CD4-positive, alpha-beta memory T cell (primary cell): Measurements from ENCODE around the gene MOV10L1. TPM values are rescaled to one million over a fixed set of nuclear protein-coding genes. Genes with fewer than 3 reads are reported as not detected.

Experiments
- CTCF ChIA-PET: fragments of 350-600 bp; sonication (Branson Sonifier 250); formaldehyde crosslinking; loops from one replicate; lab custom pipeline; 2021; ENCODE audit warnings: inconsistent platforms; ENCODE audit not compliant: partially characterized antibody; lab: Charles Lee
- POLR2A ChIA-PET: fragments of 350-600 bp; sonication (Branson Sonifier 250); formaldehyde crosslinking; loops from one replicate; lab custom pipeline; 2021; ENCODE audit not compliant: partially characterized antibody; lab: Charles Lee
- DNase-seq, 5 donors: peaks; one replicate each; pipeline versions ENCODE4 v3.0.0 to v3.0.0-alpha.2; 2020 to 2022; ENCODE audit warnings: mixed read lengths in 1 of 5
- H3K27ac ChIP-seq: one replicate; pipeline ENCODE4 v1.7.0; 2013; ENCODE audit warnings: low read depth, low read length
- H3K27me3 ChIP-seq: 2 replicates; pipeline ENCODE4 v1.7.0; 2013; ENCODE audit warnings: mild to moderate bottlenecking, low read length, moderate library complexity; ENCODE audit not compliant: insufficient read depth
- H3K36me3 ChIP-seq: 2 replicates; pipeline ENCODE4 v1.7.0; 2013; ENCODE audit warnings: mild to moderate bottlenecking, low read length, moderate library complexity; ENCODE audit not compliant: insufficient read depth
- H3K4me1 ChIP-seq: 2 replicates; pipeline ENCODE4 v1.7.0; 2013; ENCODE audit warnings: mild to moderate bottlenecking, low read length, moderate library complexity; ENCODE audit not compliant: insufficient read depth
- H3K4me3 ChIP-seq, 2 donors: one replicate each; pipeline ENCODE4 v1.7.0; 2013; ENCODE audit warnings: low read length in 2 of 2, mild to moderate bottlenecking in 1 of 2
- H3K9me3 ChIP-seq, 2 donors: one replicate each; pipeline ENCODE4 v1.7.0; 2013; ENCODE audit warnings: low read length in 2 of 2, control low read depth in 1 of 2; ENCODE audit not compliant: control insufficient read depth in 1 of 2
- H3K27ac Mint-ChIP-seq, 7 donors: one replicate each; pipeline ENCODE4 v1.8.0; 2020 to 2021; ENCODE audit warnings: mixed read lengths in 7 of 7, mild to moderate bottlenecking in 6 of 7, inconsistent platforms in 3 of 7, moderate library complexity in 3 of 7
- H3K27me3 Mint-ChIP-seq, 2 donors: one replicate each; pipeline ENCODE4 v1.8.0; 2020 to 2021; ENCODE audit warnings: mixed read lengths in 2 of 2
- H3K36me3 Mint-ChIP-seq, 2 donors: one replicate each; pipeline ENCODE4 v1.8.0; 2020 to 2021; ENCODE audit warnings: mixed read lengths in 2 of 2, inconsistent platforms in 1 of 2, mild to moderate bottlenecking in 1 of 2
- H3K4me1 Mint-ChIP-seq, 4 donors: one replicate each; pipeline ENCODE4 v1.8.0; 2020 to 2021; ENCODE audit warnings: mixed read lengths in 4 of 4, mild to moderate bottlenecking in 1 of 4
- H3K4me3 Mint-ChIP-seq, 8 donors: one replicate each; pipeline ENCODE4 v1.8.0; 2020 to 2021; ENCODE audit warnings: mixed read lengths in 8 of 8, mild to moderate bottlenecking in 7 of 8, moderate library complexity in 6 of 8, inconsistent platforms in 3 of 8
- H3K9me3 Mint-ChIP-seq, 8 donors: one replicate each; pipeline ENCODE4 v1.8.0; 2020 to 2021; ENCODE audit warnings: mixed read lengths in 8 of 8, mild to moderate bottlenecking in 5 of 8, inconsistent platforms in 3 of 8, moderate library complexity in 1 of 8
- intact Hi-C: fragments of 100-400 bp; cut with micrococcal nuclease; formaldehyde crosslinking; loops from one replicate; pipeline ENCODE4 v1.15.1; 2023
- polyA plus RNA-seq, 2 donors: library from polyadenylated mRNA; unstranded; fragments of 300-500 nt; fragmentation: Illumina TruSeq; gene quantifications; one replicate each; pipeline ENCODE4 v1.2.3, GENCODE V29; 2021
- total RNA-seq, 2 experiments: library from RNA; stranded (reverse); gene quantifications; one replicate each; pipeline ENCODE4 v1.2.3, GENCODE V29; 2021

MOV10L1 gene
- total and polyA plus RNA-seq, 4 experiments from 2014 or later, result not detected

DNA sequence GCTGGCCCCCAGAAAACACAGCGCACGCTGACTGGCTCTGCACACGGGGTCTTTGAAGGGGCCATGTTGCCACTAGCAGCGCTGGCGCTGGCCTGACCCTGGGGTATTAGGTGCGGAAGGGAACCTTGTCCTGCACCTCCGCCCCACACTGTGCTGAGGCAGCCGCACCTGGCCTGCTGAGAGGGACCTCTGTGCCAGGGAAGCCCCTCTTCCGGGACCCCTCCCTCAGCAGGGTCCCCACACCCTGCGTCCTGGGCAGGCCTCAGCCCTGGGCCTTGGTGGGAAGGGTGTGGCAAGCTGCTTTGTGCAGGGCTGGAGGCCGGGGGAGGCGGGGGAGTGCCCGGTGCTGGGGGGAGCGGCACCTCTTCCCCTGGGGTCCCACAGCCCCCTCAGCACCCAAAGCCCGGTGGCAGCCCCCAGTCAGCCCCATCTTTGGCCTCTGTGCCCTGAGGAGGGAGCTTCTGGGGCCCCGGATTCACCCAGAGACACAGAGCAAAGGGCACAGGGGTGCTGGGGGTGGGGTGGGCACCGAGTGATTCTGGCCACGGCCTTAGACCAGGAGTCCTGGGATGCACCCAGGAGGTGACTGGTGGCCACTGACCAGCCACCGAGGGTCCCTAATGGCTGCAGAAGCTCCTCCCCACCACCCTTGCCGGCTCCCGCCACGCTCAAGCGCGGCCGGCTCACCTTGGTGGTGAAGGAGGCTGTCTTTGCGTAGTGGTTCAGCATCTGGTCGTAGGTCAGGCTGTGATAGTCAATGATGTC lies 43.1 kb upstream of the MOV10L1 start:
- Histone ChIP-seq H3K27me3 (no peaks in the 10 kb centered on the region), H3K27ac (no peak overlapping the region), H3K36me3 (no peaks in the 10 kb centered on the region), H3K4me1 (peaks cover 8% of the 10 kb centered on the region), H3K4me3 (no peak overlapping the region), H3K9me3 (no peaks in the 10 kb centered on the region)
- Mint-ChIP-seq H3K27ac (no peak overlapping the region), H3K4me1 (peaks cover 5 to 14% (median 11%) of the 10 kb centered on the region in 4 donors), H3K36me3 (no peaks in the 10 kb centered on the region), H3K9me3 (peaks cover 0 to 2% (median 0%) of the 10 kb centered on the region in 8 donors), H3K4me3 (no peak overlapping the region), H3K27me3 (peaks cover 8 to 17% of the 10 kb centered on the region in 2 donors)
- ChIA-PET POLR2A (no interaction called here), CTCF (no interaction called here)
- intact Hi-C loops, result no loop called here
- DNase-seq, result no peak

DNA sequence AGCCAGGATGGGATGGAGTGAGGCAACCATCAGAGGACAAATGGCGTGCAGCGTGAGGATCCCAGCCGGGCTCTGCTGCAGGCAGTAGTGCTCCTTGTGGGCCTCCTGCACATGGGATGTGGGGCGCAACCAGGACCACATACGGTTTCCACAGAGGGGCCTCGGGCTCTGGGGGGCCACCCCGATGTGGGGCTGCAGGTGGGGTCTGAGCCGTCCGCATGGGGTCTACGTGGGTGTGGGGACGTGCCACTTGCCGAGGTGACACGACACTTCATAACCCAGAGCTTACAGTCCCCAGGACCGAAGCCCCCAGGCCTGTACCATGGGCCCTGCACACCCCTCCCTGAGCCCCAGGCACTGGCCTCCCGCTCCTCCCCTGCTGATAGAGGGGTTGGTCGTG lies 42.5 kb upstream of the MOV10L1 start:
- no peaks in the 10 kb centered on the region for H3K36me3 Mint-ChIP-seq
- DNase-seq, result no peak

DNA sequence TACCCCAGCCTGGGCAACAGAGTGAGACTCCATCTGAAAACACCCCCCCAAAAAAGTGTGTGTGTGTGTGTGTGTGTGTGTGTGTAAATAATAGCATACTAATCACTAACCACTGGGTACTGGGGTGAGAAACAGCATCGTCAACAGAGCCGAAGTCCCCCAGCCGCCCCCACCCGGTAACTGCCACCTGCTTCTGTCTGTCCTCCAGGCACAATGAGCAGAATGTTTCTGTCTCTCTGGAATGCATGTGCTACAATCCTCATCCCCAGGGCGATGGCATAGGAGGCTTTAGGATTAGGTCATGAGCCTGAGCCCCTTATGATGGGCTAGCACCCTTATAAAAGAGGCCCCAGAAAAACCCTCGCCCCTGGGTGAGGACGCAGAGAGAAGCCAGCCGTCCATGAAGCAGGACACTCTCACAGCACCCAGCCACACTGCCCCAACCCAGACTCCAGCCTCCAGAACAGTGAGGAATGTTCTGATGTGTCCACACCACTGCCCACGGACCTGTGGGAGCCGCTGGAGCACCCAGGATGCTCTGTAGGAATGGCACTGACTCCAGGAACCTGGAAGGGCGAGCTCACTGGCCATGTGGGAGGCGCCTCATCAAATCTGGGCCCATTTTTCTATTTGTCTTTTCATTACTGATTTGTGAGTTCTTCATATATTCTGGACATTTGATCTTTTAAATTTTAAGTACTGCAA lies 41.6 kb upstream of the MOV10L1 start:
- Histone ChIP-seq H3K9me3 (no peaks in the 10 kb centered on the region), H3K4me1 (peaks cover 8% of the 10 kb centered on the region), H3K36me3 (no peaks in the 10 kb centered on the region), H3K27ac (no peak overlapping the region), H3K4me3 (no peak overlapping the region), H3K27me3 (no peaks in the 10 kb centered on the region)
- POLR2A ChIA-PET, result no interaction called here
- H3K9me3 Mint-ChIP-seq, result peaks cover 0 to 12% (median under 1%) of the 10 kb centered on the region in 8 donors
- no peaks in the 10 kb centered on the region for H3K36me3 Mint-ChIP-seq
- CTCF ChIA-PET, result no interaction called here
- DNase-seq, result no peak
- H3K4me3 Mint-ChIP-seq, result no peak overlapping the region
- intact Hi-C loops, result no loop called here
- peaks cover 5 to 14% (median 8%) of the 10 kb centered on the region in 4 donors for H3K4me1 Mint-ChIP-seq
- H3K27me3 Mint-ChIP-seq, result peaks cover 9% of the 10 kb centered on the region in 2 donors
- H3K27ac Mint-ChIP-seq, result no peak overlapping the region

More for the DNA sequence above, 42.5 kb upstream of the MOV10L1 start:
- CTCF ChIA-PET, result no interaction called here
- Histone ChIP-seq H3K27ac (no peak overlapping the region), H3K4me1 (peaks cover 8% of the 10 kb centered on the region), H3K4me3 (no peak overlapping the region), H3K9me3 (no peaks in the 10 kb centered on the region), H3K27me3 (no peaks in the 10 kb centered on the region), H3K36me3 (no peaks in the 10 kb centered on the region)
- POLR2A ChIA-PET, result no interaction called here
- intact Hi-C loops, result no loop called here
- Mint-ChIP-seq H3K4me3 (no peak overlapping the region), H3K27me3 (peaks cover 10 to 15% of the 10 kb centered on the region in 2 donors), H3K27ac (no peak overlapping the region), H3K4me1 (peaks cover 5 to 14% (median 11%) of the 10 kb centered on the region in 4 donors), H3K9me3 (peaks cover 0 to 6% (median 0%) of the 10 kb centered on the region in 8 donors)

DNA sequence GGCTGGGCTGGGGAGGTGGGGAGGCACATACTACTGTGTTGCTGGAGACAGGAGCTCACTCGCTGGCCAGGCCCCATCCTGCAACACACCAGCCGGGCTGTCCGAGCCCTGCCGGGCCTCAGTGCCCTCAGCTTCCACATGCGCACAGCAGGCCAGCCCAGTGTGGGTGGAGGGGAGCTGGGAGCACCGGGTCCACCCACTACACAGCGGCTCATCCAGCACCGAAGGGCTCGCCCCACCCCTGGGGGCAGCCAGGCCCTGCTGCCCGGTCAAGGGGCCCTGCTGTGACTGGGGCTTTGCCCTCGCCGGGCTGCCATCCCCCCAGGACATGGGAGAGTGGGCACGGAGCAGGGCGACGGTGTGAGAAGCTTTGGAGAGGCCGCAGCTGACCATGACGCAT lies 41.0 kb upstream of the MOV10L1 start:
- Histone ChIP-seq H3K36me3 (no peaks in the 10 kb centered on the region), H3K9me3 (no peaks in the 10 kb centered on the region), H3K27me3 (no peaks in the 10 kb centered on the region), H3K4me3 (no peak overlapping the region), H3K4me1 (peaks cover 8% of the 10 kb centered on the region), H3K27ac (no peak overlapping the region)
- no peak overlapping the region for H3K27ac Mint-ChIP-seq
- intact Hi-C loops, result no loop called here
- H3K36me3 Mint-ChIP-seq, result peaks cover 0 to 1% of the 10 kb centered on the region in 2 donors
- DNase-seq, result no peak
- POLR2A ChIA-PET, result no interaction called here
- H3K27me3 Mint-ChIP-seq, result peaks cover 9 to 12% of the 10 kb centered on the region in 2 donors
- CTCF ChIA-PET, result no interaction called here
- no peak overlapping the region for H3K4me3 Mint-ChIP-seq
- H3K4me1 Mint-ChIP-seq, result peaks cover 1 to 10% (median 4%) of the 10 kb centered on the region in 4 donors
- peaks cover 0 to 16% (median under 1%) of the 10 kb centered on the region in 8 donors for H3K9me3 Mint-ChIP-seq

DNA sequence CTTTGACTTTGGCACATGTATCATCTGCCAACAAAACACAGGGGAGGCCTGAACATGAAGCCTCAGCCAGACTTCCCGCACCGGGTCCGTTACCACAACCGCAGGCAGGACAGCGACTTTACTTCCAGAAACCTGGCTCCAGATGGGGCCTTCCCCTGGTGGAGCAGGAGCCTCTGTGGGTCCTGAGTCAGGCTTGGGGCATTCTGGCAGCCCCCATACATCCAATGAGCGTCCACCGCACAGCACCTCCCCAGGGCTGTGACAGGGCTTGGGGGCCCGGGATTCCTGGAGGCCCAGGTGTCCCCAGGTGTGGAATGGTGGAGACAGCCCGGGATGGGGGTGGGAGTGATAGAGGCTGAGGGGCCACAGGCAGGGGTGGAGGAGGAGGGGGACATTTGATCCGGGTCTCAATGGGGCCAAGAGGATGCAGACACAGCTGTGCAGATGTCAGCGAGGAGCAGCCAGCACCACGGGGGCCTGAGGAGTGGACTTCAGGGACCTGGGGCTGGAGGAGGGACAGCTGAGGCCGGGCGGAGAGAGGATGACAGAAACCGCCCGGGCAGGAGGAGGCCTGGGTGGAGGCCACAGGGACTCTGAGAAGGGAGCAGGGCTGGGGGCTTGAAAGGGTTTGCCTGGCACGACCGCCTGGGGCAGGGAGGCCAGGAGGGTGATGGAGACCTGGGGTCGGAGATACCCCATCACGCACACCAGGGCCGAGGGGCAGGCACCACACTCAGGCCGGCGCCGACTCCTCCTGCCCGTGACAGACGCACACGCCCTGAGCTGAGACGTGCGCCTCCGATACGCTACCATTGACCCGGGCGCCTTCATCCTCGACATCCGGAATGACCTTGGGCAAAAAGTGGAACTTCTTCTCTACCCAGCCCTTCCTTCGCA lies 40.3 kb upstream of the MOV10L1 start:
- H3K4me3 Mint-ChIP-seq, result no peak overlapping the region
- Histone ChIP-seq H3K4me1 (peaks cover 5% of the 10 kb centered on the region), H3K9me3 (no peaks in the 10 kb centered on the region), H3K27me3 (no peaks in the 10 kb centered on the region), H3K27ac (no peak overlapping the region), H3K4me3 (no peak overlapping the region), H3K36me3 (no peaks in the 10 kb centered on the region)
- CTCF ChIA-PET, result no interaction called here
- intact Hi-C loops, result no loop called here
- H3K27me3 Mint-ChIP-seq, result peaks cover 10 to 15% of the 10 kb centered on the region in 2 donors
- peaks cover 0 to 4% (median 2%) of the 10 kb centered on the region in 4 donors for H3K4me1 Mint-ChIP-seq
- DNase-seq, result no peak
- no peak overlapping the region for H3K27ac Mint-ChIP-seq
- POLR2A ChIA-PET, result no interaction called here
- H3K9me3 Mint-ChIP-seq, result peaks cover 0 to 20% (median under 1%) of the 10 kb centered on the region in 8 donors
- peaks cover 0 to 4% of the 10 kb centered on the region in 2 donors for H3K36me3 Mint-ChIP-seq

DNA sequence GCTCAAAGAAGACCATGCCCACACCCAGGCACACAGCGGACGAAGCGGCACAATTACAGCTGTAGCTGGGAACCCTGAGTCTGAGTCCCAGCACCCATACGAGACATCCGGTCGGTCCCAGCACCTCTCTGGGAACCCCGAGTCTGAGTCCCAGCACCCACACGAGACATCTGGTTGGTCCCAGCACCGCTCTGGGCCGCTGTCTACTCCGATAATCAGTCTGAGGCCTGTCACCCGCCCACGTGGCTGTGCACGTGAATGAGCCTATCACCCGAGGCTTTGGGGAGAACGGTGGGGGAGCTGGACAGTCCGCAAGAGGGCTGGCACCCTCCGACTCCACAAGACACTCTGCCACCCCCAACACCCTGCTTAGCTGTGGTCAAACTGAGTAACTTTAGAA lies 37.9 kb upstream of the MOV10L1 start:
- no peak overlapping the region for H3K27ac ChIP-seq
- CTCF ChIA-PET, result no interaction called here
- no peak overlapping the region for H3K27ac Mint-ChIP-seq
- DNase-seq, result no peak
- peaks cover 0 to 4% of the 10 kb centered on the region in 2 donors for H3K36me3 Mint-ChIP-seq
- no peaks in the 10 kb centered on the region for H3K9me3 ChIP-seq
- H3K9me3 Mint-ChIP-seq, result peaks cover 0 to 22% (median under 1%) of the 10 kb centered on the region in 8 donors
- no peak overlapping the region for H3K4me3 ChIP-seq
- peaks cover 13 to 26% of the 10 kb centered on the region in 2 donors for H3K27me3 Mint-ChIP-seq
- POLR2A ChIA-PET, result no interaction called here
- no peaks in the 10 kb centered on the region for H3K27me3 ChIP-seq
- H3K4me3 Mint-ChIP-seq, result no peak overlapping the region
- H3K36me3 ChIP-seq, result no peaks in the 10 kb centered on the region
- H3K4me1 ChIP-seq, result no peaks in the 10 kb centered on the region
- intact Hi-C loops, result no loop called here
- H3K4me1 Mint-ChIP-seq, result no peaks in the 10 kb centered on the region

DNA sequence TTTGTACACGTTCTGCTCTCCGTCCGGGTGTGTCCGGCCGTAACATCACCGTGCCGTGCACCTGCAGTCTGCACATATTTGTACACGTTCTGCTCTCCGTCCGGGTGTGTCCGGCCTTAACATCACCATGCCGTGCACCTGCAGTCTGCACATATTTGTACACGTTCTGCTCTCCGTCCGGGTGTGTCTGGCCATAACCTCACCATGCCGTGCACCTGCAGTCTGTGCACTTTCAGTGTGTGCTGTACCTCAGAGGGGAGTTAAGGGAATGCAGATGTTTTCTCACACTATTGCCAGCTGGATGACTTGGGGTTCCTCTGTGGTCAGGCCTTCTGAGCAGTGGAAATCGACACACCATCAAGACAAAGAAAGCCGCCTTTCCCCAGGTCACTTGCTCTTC lies 35.9 kb upstream of the MOV10L1 start:
- Mint-ChIP-seq H3K9me3 (peaks cover 0 to 22% (median under 1%) of the 10 kb centered on the region in 8 donors), H3K4me3 (no peak overlapping the region), H3K27me3 (peaks cover 13 to 31% of the 10 kb centered on the region in 2 donors), H3K27ac (no peak overlapping the region), H3K36me3 (peaks cover 0 to 4% of the 10 kb centered on the region in 2 donors), H3K4me1 (no peaks in the 10 kb centered on the region)
- no peak overlapping the region for H3K4me3 ChIP-seq
- H3K27ac ChIP-seq, result no peak overlapping the region
- H3K27me3 ChIP-seq, result peaks cover 5% of the 10 kb centered on the region
- CTCF ChIA-PET, result no interaction called here
- POLR2A ChIA-PET, result no interaction called here
- no peaks in the 10 kb centered on the region for H3K4me1 ChIP-seq
- H3K9me3 ChIP-seq, result no peaks in the 10 kb centered on the region
- intact Hi-C loops, result no loop called here
- no peaks in the 10 kb centered on the region for H3K36me3 ChIP-seq
- no peak for DNase-seq
